ENCODE measurements around the gene SLCO2A1.

GRCh38 chr3:133935843-133936769 is 93.6 kb downstream of the SLCO2A1 start:
- TF ChIP-seq ZFX (IDR thresholded peaks at IDR 0.05; ENCODE audit: borderline replicate concordance): no peak
- TF ChIP-seq, protein P1, sequence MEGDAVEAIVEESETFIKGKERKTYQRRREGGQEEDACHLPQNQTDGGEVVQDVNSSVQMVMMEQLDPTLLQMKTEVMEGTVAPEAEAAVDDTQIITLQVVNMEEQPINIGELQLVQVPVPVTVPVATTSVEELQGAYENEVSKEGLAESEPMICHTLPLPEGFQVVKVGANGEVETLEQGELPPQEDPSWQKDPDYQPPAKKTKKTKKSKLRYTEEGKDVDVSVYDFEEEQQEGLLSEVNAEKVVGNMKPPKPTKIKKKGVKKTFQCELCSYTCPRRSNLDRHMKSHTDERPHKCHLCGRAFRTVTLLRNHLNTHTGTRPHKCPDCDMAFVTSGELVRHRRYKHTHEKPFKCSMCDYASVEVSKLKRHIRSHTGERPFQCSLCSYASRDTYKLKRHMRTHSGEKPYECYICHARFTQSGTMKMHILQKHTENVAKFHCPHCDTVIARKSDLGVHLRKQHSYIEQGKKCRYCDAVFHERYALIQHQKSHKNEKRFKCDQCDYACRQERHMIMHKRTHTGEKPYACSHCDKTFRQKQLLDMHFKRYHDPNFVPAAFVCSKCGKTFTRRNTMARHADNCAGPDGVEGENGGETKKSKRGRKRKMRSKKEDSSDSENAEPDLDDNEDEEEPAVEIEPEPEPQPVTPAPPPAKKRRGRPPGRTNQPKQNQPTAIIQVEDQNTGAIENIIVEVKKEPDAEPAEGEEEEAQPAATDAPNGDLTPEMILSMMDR (IDR thresholded peaks at IDR 0.05): no peak

Data from 22Rv1 (cell line).